ENCODE measurements around the gene KRT79.

DNA sequence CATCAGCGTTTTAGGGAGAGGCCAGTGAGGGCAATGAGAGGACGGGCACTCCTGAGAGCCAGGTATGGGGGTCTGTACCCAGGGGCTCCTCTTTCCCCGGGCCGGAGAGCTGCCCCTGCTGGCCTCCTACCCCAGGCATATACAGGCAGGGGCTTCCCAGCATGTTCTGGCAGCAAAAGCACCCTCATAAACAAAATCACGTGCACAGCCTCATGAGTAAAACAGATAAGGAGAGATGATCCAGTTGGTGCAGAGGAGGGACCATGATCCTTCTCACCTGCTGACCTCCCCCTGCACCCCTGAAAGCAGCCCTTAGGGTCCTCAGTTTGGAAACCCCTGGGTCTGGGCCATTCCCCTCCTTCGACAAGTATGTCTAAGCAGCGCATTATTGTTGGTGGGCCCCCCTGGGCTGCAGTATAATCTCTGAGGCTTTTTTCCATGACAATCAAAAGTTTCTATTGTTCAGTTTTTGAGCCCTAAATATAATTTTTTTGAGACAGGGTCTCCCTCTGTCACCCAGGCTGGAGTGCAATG, 15.2 kb downstream of the KRT79 start:
- TF ChIP-seq POLR2A (IDR thresholded peaks at IDR 0.05; ENCODE audit: low read depth, low read length) (no peak), POLR2AphosphoS5 (IDR thresholded peaks at IDR 0.05; ENCODE audit: low read depth, low read length) (no peak), TAF1 (IDR thresholded peaks at IDR 0.05; ENCODE audit: low read depth, low read length) (no peak)

Measured in GM12891 (cell line).